H1 (cell line): Measurements from ENCODE around the gene BABAM2.

ENCODE experiments used
- CBX8 ChIP-seq: fragments of 300-800, 300-1000 bp; sonication (generic); IDR thresholded peaks from 2 replicates; pipeline ENCODE4 v1.7.1; 2016; ENCODE audit warnings: low read depth, low read length, borderline replicate concordance
- HDAC6 ChIP-seq: IDR thresholded peaks from one replicate; pipeline ENCODE4 v1.7.1; 2012; ENCODE audit warnings: low read depth, mild to moderate bottlenecking, inconsistent platforms, low read length, moderate library complexity
- SP1 ChIP-seq: IDR thresholded peaks from 2 replicates; pipeline ENCODE4 v1.6.1; 2011; ENCODE audit warnings: low read depth, low read length

DNA sequence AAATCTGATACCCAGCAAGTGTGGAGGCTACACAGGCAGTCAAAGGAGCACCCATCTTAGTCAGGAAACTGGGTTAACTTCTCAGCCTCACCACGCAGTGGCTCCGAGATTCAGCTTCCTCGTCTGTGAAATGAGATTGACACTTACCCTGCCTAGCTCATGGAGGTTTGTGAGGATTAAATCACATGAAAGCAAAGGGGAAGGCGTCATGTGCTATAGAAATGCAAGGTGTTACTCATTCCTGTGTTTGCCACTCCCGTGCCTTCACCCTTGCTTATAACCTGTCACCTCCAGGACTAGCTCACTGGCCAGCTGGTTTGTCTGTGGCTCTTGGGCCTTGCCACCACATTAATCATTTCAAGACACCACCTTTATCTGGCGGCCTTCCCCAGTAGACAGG, 383.2 kb downstream of the BABAM2 start:
- TF ChIP-seq CBX8 = no peak
- TF ChIP-seq SP1 = no peak
- TF ChIP-seq HDAC6 = no peak
